Measurements from ENCODE around the gene PEAK3. TPM values are rescaled to one million over a fixed set of nuclear protein-coding genes. Genes with fewer than 3 reads are reported as not detected.
A peak's percentile ranks its signal among the peaks of the same experiment; 100 is the strongest.

Gene PEAK3
- total and polyA plus RNA-seq, 2 donors (not counting 1 experiment from before 2014, with no cell fraction given): 0.18 to 0.71 TPM

GRCh38 chr19:2253106-2254063 lies 28.6 kb downstream of the PEAK3 start:
- H3K4me3 Mint-ChIP-seq: peak overlapping the region; percentile 88
- ATAC-seq (ENCODE audit: low read depth) (peak; percentile 40), DNase-seq (peak; percentile 77)
- Histone ChIP-seq H3K4me2 (replicated peaks; ENCODE audit: low read depth, low read length, poor library complexity, severe bottlenecking) (peak overlapping the region; percentile 100), H3K79me2 (ENCODE audit: control insufficient read depth, insufficient read depth, low read length) (peaks cover 4% of the 10 kb centered on the region), H3K36me3 (replicated peaks in 1 of 2; ENCODE audit: control extremely low read depth in 1 of 2, control insufficient read depth in 1 of 2, extremely low read depth in 1 of 2, insufficient read depth in 2 of 2, low read length in 1 of 2) (peaks cover 0 to 4% of the 10 kb centered on the region in 2 experiments), H3K9ac (ENCODE audit: low read length) (peak overlapping the region; percentile 72), H2AFZ (ENCODE audit: insufficient read depth, low read depth, low read length, poor library complexity, severe bottlenecking) (peak overlapping the region; percentile 86), H3K9me3 (ENCODE audit: control extremely low read depth in 1 of 3, control insufficient read depth in 2 of 3, insufficient read depth in 1 of 3, low read length in 2 of 3) (peaks cover 0 to 15% (median 0%) of the 10 kb centered on the region in 3 donors), H3K27me3 (replicated peaks in 1 of 4; ENCODE audit: control extremely low read depth in 1 of 4, control insufficient read depth in 3 of 4, insufficient read depth in 4 of 4, low read length in 3 of 4) (peaks cover 0 to 38% (median 14%) of the 10 kb centered on the region in 4 experiments), H3K4me1 (ENCODE audit: control insufficient read depth in 2 of 2, insufficient read depth in 2 of 2, low read length in 2 of 2) (peaks cover 54 to 69% of the 10 kb centered on the region in 2 donors), H4K20me1 (ENCODE audit: control insufficient read depth, insufficient read depth, low read length, poor library complexity, severe bottlenecking) (peaks cover 31% of the 10 kb centered on the region), H3K27ac (ENCODE audit: low read length in 2 of 2) (no peak overlapping the region), H3K4me3 (ENCODE audit: control extremely low read depth in 1 of 5, extremely low read depth in 1 of 5, insufficient read depth in 1 of 5, low read depth in 2 of 5, low read length in 4 of 5) (peak overlapping the region; percentile 30 to 70 (median 55))
- POLR2A ChIA-PET: interaction anchor here (0.6 to 8.8 kb wide), 7 partner anchors 14 to 216 kb away, joined by 3 to 134 read pairs (median 5); no protein-coding TSS in a partner anchor
- WGBS (ENCODE audit: insufficient coverage): 9% methylated on average over 77 of the region's 77 CpGs
- peak overlapping the region; percentile 65 for H3K27ac Mint-ChIP-seq
- H3K27me3 Mint-ChIP-seq: no peaks in the 10 kb centered on the region
- peaks cover 43% of the 10 kb centered on the region for H3K4me1 Mint-ChIP-seq
- H3K9me3 Mint-ChIP-seq (ENCODE audit: insufficient read depth): no peaks in the 10 kb centered on the region
- intact Hi-C loops (cut with micrococcal nuclease): loop anchor here (1.0 to 5.0 kb wide), 3 partner anchors 17 to 34 kb away; partner anchors contain the start of genes PLEKHJ1 and SF3A2
- CTCF ChIA-PET: interaction anchor here (1.0 to 6.3 kb wide), 12 partner anchors 9 to 138 kb away, joined by 3 to 63 read pairs (median 6); partner anchors contain the start of gene PLEKHJ1
- TF ChIP-seq CTCF (IDR thresholded peaks at IDR 0.05) (peak; percentile 63), EZH2 (IDR thresholded peaks at IDR 0.05; ENCODE audit: borderline replicate concordance, insufficient read depth, low read depth, low read length, poor library complexity, severe bottlenecking) (peak; percentile 38)

Data from B cell (primary cell).